22Rv1 (cell line): Measurements from ENCODE around the gene SPATA4.

Experiments
- ZFX ChIP-seq: fragments of 450-650 bp; IDR thresholded peaks from 2 replicates; pipeline ENCODE4 v1.6.1; 2017; ENCODE audit warnings: antibody characterized with exemption, borderline replicate concordance
- TF ChIP-seq, protein P1 (sequence below): fragments of 450-650 bp; IDR thresholded peaks from 2 replicates; pipeline ENCODE4 v1.5.1; 2017; ENCODE audit warnings: mild to moderate bottlenecking

DNA sequence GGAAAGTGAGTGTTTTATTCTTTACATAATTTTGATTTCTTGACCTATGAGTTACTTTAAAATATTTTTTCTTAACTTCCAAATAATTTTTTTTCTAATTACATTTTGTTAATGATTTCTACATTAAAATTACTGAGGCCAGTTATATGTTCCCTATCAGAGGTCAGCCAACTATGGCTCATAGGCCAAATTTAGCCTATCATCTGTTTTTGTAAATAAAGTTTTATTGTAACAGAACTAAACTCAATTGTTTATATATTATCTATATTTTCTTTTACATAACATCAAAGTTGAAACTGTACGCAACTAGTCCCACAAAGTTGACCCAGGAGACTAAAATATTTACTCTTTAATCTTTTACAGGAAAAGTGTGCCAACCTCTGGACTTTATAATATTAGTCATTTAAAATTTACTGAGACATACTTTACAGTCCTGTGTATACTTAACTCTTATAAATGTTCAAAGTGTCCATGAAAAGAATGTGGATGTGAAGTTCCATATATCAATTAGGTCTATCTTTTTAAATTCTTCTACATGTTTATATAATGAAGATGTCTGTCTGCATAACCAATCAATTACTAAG is 47.5 kb upstream of the SPATA4 start:
- TF ChIP-seq, protein P1, sequence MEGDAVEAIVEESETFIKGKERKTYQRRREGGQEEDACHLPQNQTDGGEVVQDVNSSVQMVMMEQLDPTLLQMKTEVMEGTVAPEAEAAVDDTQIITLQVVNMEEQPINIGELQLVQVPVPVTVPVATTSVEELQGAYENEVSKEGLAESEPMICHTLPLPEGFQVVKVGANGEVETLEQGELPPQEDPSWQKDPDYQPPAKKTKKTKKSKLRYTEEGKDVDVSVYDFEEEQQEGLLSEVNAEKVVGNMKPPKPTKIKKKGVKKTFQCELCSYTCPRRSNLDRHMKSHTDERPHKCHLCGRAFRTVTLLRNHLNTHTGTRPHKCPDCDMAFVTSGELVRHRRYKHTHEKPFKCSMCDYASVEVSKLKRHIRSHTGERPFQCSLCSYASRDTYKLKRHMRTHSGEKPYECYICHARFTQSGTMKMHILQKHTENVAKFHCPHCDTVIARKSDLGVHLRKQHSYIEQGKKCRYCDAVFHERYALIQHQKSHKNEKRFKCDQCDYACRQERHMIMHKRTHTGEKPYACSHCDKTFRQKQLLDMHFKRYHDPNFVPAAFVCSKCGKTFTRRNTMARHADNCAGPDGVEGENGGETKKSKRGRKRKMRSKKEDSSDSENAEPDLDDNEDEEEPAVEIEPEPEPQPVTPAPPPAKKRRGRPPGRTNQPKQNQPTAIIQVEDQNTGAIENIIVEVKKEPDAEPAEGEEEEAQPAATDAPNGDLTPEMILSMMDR = no peak
- no peak for TF ChIP-seq ZFX
